Thymus (tissue), 11 donors: ENCODE results near the gene DYDC2. TPM values are rescaled to one million over a fixed set of nuclear protein-coding genes. Genes with fewer than 3 reads are reported as not detected.
"Not testable (repeated sequence)": the region's sequence is repeated elsewhere in the genome, so short reads cannot be mapped to it uniquely, and the experiment has no call there.

ENCODE experiments used
- DNase-seq, 9 donors: peaks; one replicate each; pipeline ENCODE4 v3.0.0-alpha.2; 2013; ENCODE audit warnings: low spot score in 9 of 9, low read depth in 6 of 9, missing footprints in 1 of 9
- H3K27ac ChIP-seq, 2 donors: one replicate each; pipeline ENCODE4 v1.5.1; 2013; ENCODE audit warnings: control low read depth in 1 of 2, low read depth in 1 of 2, low read length in 1 of 2, mild to moderate bottlenecking in 1 of 2, moderate library complexity in 1 of 2
- H3K27me3 ChIP-seq, 2 donors: one replicate each; pipeline ENCODE4 v1.5.1; 2013; ENCODE audit warnings: low read length in 1 of 2; ENCODE audit not compliant: control insufficient read depth in 2 of 2, insufficient read depth in 1 of 2
- H3K36me3 ChIP-seq, 2 donors: one replicate each; pipeline ENCODE4 v1.5.1; 2013; ENCODE audit warnings: low read length in 1 of 2, mild to moderate bottlenecking in 1 of 2, moderate library complexity in 1 of 2; ENCODE audit not compliant: control insufficient read depth in 2 of 2, insufficient read depth in 2 of 2
- H3K4me1 ChIP-seq, 2 donors: one replicate each; pipeline ENCODE4 v1.5.1; 2013; ENCODE audit warnings: low read length in 2 of 2; ENCODE audit not compliant: control insufficient read depth in 2 of 2, insufficient read depth in 2 of 2
- H3K4me3 ChIP-seq, 2 donors: one replicate each; pipeline ENCODE4 v1.5.1; 2013; ENCODE audit warnings: low read length in 2 of 2, control low read depth in 1 of 2, mild to moderate bottlenecking in 1 of 2
- H3K9me3 ChIP-seq, 2 donors: one replicate each; pipeline ENCODE4 v1.5.1; 2013; ENCODE audit warnings: low read length in 1 of 2, mild to moderate bottlenecking in 1 of 2; ENCODE audit not compliant: control insufficient read depth in 2 of 2, insufficient read depth in 1 of 2
- WGBS: extraction: QIAGEN DNeasy Blood & Tissue Kit; methylation state at CpG from one replicate; pipeline ENCODE4 v1.1.7; 2013; 5-methylcytosine and 5-hydroxymethylcytosine counted together
- polyA plus RNA-seq: library from polyadenylated mRNA; stranded (reverse); fragments of 200-250 nt; gene quantifications from one replicate; pipeline ENCODE4 v1.2.3, GENCODE V29; 2013
- total RNA-seq: library from RNA; stranded (reverse); fragments of 120-200 nt; gene quantifications from one replicate; pipeline ENCODE4 v1.2.4, GENCODE V29; 2013
- donor health status: healthy.

The DYDC2 gene
- total and polyA plus RNA-seq, 2 donors = 0.05 to 0.52 TPM

- no peak for DNase-seq
- H3K27ac ChIP-seq = no peak overlapping the region
- WGBS = 92% methylated on average over 5 of the region's 5 CpGs
Measured at GRCh38 chr10:80412486-80412885, 55.9 kb downstream of the DYDC2 start.

GRCh38 chr10:80413271-80413996, 56.9 kb downstream of the DYDC2 start:
- H3K4me3 ChIP-seq = no peak overlapping the region
- WGBS = 84% methylated on average over 12 of the region's 12 CpGs
- H3K4me1 ChIP-seq = peaks cover 26 to 86% of the 10 kb centered on the region in 2 donors
- H3K9me3 ChIP-seq = no peaks in the 10 kb centered on the region
- DNase-seq = peak in 1 of 9 donors; percentile 39
- no peaks in the 10 kb centered on the region for H3K36me3 ChIP-seq
- peaks cover 0 to 3% of the 10 kb centered on the region in 2 donors for H3K27me3 ChIP-seq
- H3K27ac ChIP-seq = peak overlapping the region in 1 of 2 donors; percentile 60

More at GRCh38 chr10:80412486-80412885, 55.9 kb downstream of the DYDC2 start:
- H3K4me3 ChIP-seq = no peak overlapping the region
- peaks cover 26 to 87% of the 10 kb centered on the region in 2 donors for H3K4me1 ChIP-seq
- peaks cover 0 to 10% of the 10 kb centered on the region in 2 donors for H3K27me3 ChIP-seq
- H3K9me3 ChIP-seq = no peaks in the 10 kb centered on the region
- no peaks in the 10 kb centered on the region for H3K36me3 ChIP-seq

DNA sequence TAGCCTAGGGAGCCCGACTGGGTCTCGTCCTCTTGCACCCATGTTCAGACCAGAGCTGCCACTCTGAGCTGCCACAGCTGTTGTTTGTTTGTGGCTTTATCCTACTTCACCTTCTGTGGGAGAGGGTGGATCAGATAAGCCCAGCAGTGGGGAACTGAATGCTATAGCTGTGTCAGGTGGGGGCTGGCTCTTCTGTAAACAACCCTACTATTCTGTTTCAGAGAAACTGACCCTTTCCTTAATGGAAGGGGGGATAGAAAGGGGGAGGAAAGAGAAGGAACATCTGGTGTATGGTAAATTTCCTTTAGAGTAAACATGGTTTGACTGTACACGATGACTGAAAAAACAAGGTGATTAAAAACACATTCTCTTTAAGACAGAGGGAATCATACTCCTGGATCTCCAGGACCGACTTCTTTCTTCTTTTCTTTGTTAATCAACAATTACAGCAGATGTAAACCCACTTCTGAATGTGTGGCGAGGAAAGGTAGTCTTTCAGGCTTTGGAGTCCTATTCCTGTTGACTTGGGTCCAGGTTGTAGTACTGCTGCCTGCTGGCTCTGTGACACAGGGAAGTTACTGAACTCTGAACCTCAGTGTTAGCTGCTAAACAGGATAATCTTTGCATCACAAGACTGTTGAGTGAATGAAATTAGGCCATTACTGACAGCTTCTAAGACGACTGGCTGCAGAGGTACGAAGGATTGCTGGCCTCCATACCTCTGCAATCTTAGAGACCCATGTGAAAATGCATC, 57.7 kb downstream of the DYDC2 start:
- WGBS = 73% methylated on average over 7 of the region's 7 CpGs
- no peaks in the 10 kb centered on the region for H3K27me3 ChIP-seq
- H3K4me1 ChIP-seq = peaks cover 29 to 85% of the 10 kb centered on the region in 2 donors
- DNase-seq = peak in 1 of 9 donors; percentile 61
- no peaks in the 10 kb centered on the region for H3K36me3 ChIP-seq
- H3K9me3 ChIP-seq = no peaks in the 10 kb centered on the region
- no peak overlapping the region for H3K4me3 ChIP-seq
- H3K27ac ChIP-seq = peak overlapping the region in 1 of 2 donors; percentile 48

- peak overlapping the region; percentile 48 to 68 for H3K27ac ChIP-seq
- H3K9me3 ChIP-seq = no peaks in the 10 kb centered on the region
Measured at GRCh38 chr10:80415734-80416478, 59.3 kb downstream of the DYDC2 start.

GRCh38 chr10:80416479-80417098, 60.0 kb downstream of the DYDC2 start:
- Histone ChIP-seq H3K27me3 (no peaks in the 10 kb centered on the region), H3K36me3 (peaks cover 6% of the 10 kb centered on the region in 2 donors), H3K9me3 (no peaks in the 10 kb centered on the region), H3K27ac (peak overlapping the region in 1 of 2 donors; percentile 68), H3K4me3 (no peak overlapping the region), H3K4me1 (peaks cover 29 to 68% of the 10 kb centered on the region in 2 donors)
- DNase-seq = no peak
- WGBS = 91% methylated on average over 15 of the region's 15 CpGs

More at GRCh38 chr10:80415734-80416478, 59.3 kb downstream of the DYDC2 start:
- no peaks in the 10 kb centered on the region for H3K27me3 ChIP-seq
- peak in 2 of 9 donors; percentile 49 to 71 for DNase-seq
- peaks cover 29 to 74% of the 10 kb centered on the region in 2 donors for H3K4me1 ChIP-seq
- 78% methylated on average over 3 of the region's 3 CpGs for WGBS
- H3K4me3 ChIP-seq = no peak overlapping the region
- peaks cover under 1% of the 10 kb centered on the region in 2 donors for H3K36me3 ChIP-seq

- H3K36me3 ChIP-seq, H3K4me3 ChIP-seq, H3K27me3 ChIP-seq, H3K27ac ChIP-seq, DNase-seq, H3K9me3 ChIP-seq: not testable (repeated sequence)
- peaks cover 29 to 61% of the 10 kb centered on the region in 2 donors for H3K4me1 ChIP-seq
- 95% methylated on average over 6 of the region's 6 CpGs for WGBS
Measured at GRCh38 chr10:80417256-80417655, 60.7 kb downstream of the DYDC2 start.

Other genes starting within 250 kb of the DYDC2 start
- gene PLAC9, start 224.1 kb upstream of the DYDC2 start, total RNA-seq = 9.8 TPM
- 7.9 TPM for gene PLAC9, start 224.1 kb upstream of the DYDC2 start, polyA plus RNA-seq
- 107 TPM for gene ANXA11, start 151.2 kb upstream of the DYDC2 start, total RNA-seq
- 152 TPM for gene ANXA11, start 151.2 kb upstream of the DYDC2 start, polyA plus RNA-seq
- gene MAT1A, start 67.1 kb upstream of the DYDC2 start, total RNA-seq = 0.38 TPM
- 0.46 TPM for gene MAT1A, start 67.1 kb upstream of the DYDC2 start, polyA plus RNA-seq
- gene DYDC1, start within 50 bp of the DYDC2 start, total RNA-seq = 0.09 TPM
- gene DYDC1, start within 50 bp of the DYDC2 start, polyA plus RNA-seq = not detected
- 32.2 TPM for gene PRXL2A, start 51.8 kb downstream of the DYDC2 start, total RNA-seq
- gene PRXL2A, start 51.8 kb downstream of the DYDC2 start, polyA plus RNA-seq = 70.8 TPM
- gene TSPAN14, start 97.5 kb downstream of the DYDC2 start, total RNA-seq = 16.6 TPM
- gene TSPAN14, start 97.5 kb downstream of the DYDC2 start, polyA plus RNA-seq = 60.0 TPM
- gene SH2D4B, start 181.1 kb downstream of the DYDC2 start, total RNA-seq = 0.09 TPM
- 0.18 TPM for gene SH2D4B, start 181.1 kb downstream of the DYDC2 start, polyA plus RNA-seq